VCaP (cell line): ENCODE results near the gene LMLN.

Experiments used
- H3K27ac ChIP-seq: fragments of 450-650 bp; 2 replicates; pipeline ENCODE4 v1.5.1; 2017
- CTCF ChIP-seq: fragments of 450-650 bp; conservative IDR thresholded peaks from 2 replicates; pipeline ENCODE4 v1.5.1; 2017; ENCODE audit warnings: mild to moderate bottlenecking, moderate library complexity

Gene LMLN

GRCh38 chr3:198021320-198021719, 61.3 kb downstream of the LMLN start:
- no peak for TF ChIP-seq CTCF
- H3K27ac ChIP-seq, result no peak overlapping the region

GRCh38 chr3:198022604-198023003, 62.6 kb downstream of the LMLN start:
- no peak overlapping the region for H3K27ac ChIP-seq
- no peak for TF ChIP-seq CTCF

- H3K27ac ChIP-seq, result no peak overlapping the region
- TF ChIP-seq CTCF, result no peak
Measured at GRCh38 chr3:198025644-198026043, 65.6 kb downstream of the LMLN start.

GRCh38 chr3:198026620-198027019, 66.6 kb downstream of the LMLN start:
- no peak for TF ChIP-seq CTCF
- no peak overlapping the region for H3K27ac ChIP-seq

- TF ChIP-seq CTCF, result no peak
- no peak overlapping the region for H3K27ac ChIP-seq
Measured at GRCh38 chr3:198027045-198027798, 67.2 kb downstream of the LMLN start.

- no peak for TF ChIP-seq CTCF
Measured at GRCh38 chr3:198027799-198028390, 67.9 kb downstream of the LMLN start.

GRCh38 chr3:198028718-198029117, 68.7 kb downstream of the LMLN start:
- no peak for TF ChIP-seq CTCF
- no peak overlapping the region for H3K27ac ChIP-seq

More at GRCh38 chr3:198027799-198028390, 67.9 kb downstream of the LMLN start:
- no peak overlapping the region for H3K27ac ChIP-seq
